Type B pancreatic cell (in vitro differentiated cells): Measurements from ENCODE around the gene IGFBP5. TPM values are rescaled to one million over a fixed set of nuclear protein-coding genes. Genes with fewer than 3 reads are reported as not detected.

Source experiments
- DNase-seq: peaks from one replicate; pipeline ENCODE4 v3.0.0; 2021; ENCODE audit warnings: mixed read lengths; ENCODE audit not compliant: unreplicated experiment; ENCODE audit errors: extremely low spot score
- H3K27ac Mint-ChIP-seq: 2 replicates; pipeline ENCODE4 v1.8.0; 2021; ENCODE audit warnings: mild to moderate bottlenecking, mixed read lengths
- H3K27me3 Mint-ChIP-seq: 2 replicates; pipeline ENCODE4 v1.8.0; 2021; ENCODE audit warnings: mixed read lengths
- H3K36me3 Mint-ChIP-seq: 2 replicates; pipeline ENCODE4 v1.8.0; 2021; ENCODE audit warnings: mixed read lengths
- H3K4me1 Mint-ChIP-seq: one replicate; pipeline ENCODE4 v1.8.0; 2021; ENCODE audit warnings: mixed read lengths; ENCODE audit not compliant: unreplicated experiment
- H3K4me3 Mint-ChIP-seq: 2 replicates; pipeline ENCODE4 v1.8.0; 2021; ENCODE audit warnings: mild to moderate bottlenecking, mixed read lengths
- H3K9me3 Mint-ChIP-seq: 2 replicates; pipeline ENCODE4 v1.8.0; 2021; ENCODE audit warnings: mixed read lengths
- CTCF ChIP-seq: fragments of 200-600 bp; sonication (generic); conservative IDR thresholded peaks from 2 replicates; pipeline ENCODE4 v1.5.0; 2021; ENCODE audit warnings: antibody characterized with exemption, mild to moderate bottlenecking
- total RNA-seq: library from RNA; stranded (reverse); gene quantifications from 2 replicates; pipeline ENCODE4 v1.2.1, GENCODE V29; 2021; ENCODE audit warnings: low replicate concordance

IGFBP5 gene
- total RNA-seq, 1 donor from 2014 or later, result 245 TPM

DNA sequence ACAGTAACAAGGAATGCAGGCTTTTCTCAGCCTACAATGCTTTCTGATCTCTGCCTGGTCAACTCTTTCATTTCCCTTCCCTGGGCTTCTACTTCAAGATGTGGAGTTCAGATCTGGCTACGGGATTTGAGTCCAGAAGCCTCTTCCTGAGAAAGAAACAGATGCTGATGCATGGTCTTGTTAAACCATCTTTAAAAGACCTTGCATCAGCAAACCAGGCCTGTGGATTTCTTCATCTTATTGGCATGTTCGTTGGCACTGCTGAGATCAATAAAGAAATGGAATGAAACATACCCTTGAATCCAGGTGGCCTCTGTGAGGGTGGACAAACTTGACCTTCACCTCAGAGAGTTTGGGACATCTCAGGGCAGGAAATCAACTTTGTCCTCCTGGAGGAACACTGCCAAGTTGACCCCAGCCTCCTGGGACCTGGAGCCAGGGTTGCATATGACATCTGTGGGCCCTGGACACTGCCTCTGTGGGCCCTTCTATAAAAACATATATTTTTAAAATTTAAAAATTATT lies 40.8 kb downstream of the IGFBP5 start:
- Mint-ChIP-seq H3K4me3 (no peak overlapping the region), H3K27me3 (no peaks in the 10 kb centered on the region), H3K27ac (no peak overlapping the region), H3K4me1 (peaks cover 63% of the 10 kb centered on the region), H3K36me3 (peaks cover 11% of the 10 kb centered on the region), H3K9me3 (no peaks in the 10 kb centered on the region)
- TF ChIP-seq CTCF, result no peak
- DNase-seq, result no peak

- no peak overlapping the region for H3K4me3 Mint-ChIP-seq
- no peaks in the 10 kb centered on the region for H3K9me3 Mint-ChIP-seq
- peaks cover 12% of the 10 kb centered on the region for H3K36me3 Mint-ChIP-seq
- no peaks in the 10 kb centered on the region for H3K27me3 Mint-ChIP-seq
- DNase-seq, result no peak
- peaks cover 63% of the 10 kb centered on the region for H3K4me1 Mint-ChIP-seq
- no peak overlapping the region for H3K27ac Mint-ChIP-seq
- TF ChIP-seq CTCF, result no peak
Observed at GRCh38 chr2:216653931-216654365, 41.4 kb downstream of the IGFBP5 start.

DNA sequence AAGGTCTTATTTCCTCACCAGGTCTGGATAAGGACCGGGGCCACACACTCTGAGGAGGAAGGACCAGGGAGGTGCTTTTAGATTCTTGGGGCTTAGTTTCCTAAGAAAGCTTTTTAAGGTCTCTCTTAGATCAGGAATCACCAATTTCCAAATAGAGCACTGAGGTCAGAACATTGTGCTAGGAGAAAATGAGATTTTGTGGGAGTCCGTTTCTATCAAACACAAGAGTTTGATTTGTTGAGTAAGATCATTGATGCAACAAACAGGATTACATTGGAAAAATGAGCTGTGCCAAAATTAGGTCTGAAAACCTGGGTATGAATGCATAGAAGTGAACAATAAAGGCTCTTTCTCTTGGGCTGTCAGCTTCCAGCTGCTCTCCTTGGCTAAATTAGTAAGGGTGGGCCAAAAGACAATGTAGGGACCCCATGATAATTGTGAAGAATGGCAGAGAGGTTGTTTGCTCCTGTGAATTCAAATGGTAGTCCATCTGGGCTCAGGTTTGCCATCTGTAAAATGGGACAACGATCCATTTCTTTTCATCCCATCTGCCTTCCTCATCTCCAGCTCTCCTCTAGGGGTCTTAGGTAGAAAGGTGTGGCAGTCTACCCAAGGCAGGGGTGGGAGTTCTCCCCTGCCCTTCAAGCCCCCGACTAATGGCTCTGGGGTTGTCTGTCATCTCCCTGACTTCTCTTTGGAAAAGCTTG lies 42.1 kb downstream of the IGFBP5 start:
- DNase-seq, result no peak
- Mint-ChIP-seq H3K27me3 (no peaks in the 10 kb centered on the region), H3K27ac (no peak overlapping the region), H3K36me3 (peaks cover 13% of the 10 kb centered on the region), H3K9me3 (no peaks in the 10 kb centered on the region), H3K4me3 (no peak overlapping the region), H3K4me1 (peaks cover 62% of the 10 kb centered on the region)
- TF ChIP-seq CTCF, result no peak

DNA sequence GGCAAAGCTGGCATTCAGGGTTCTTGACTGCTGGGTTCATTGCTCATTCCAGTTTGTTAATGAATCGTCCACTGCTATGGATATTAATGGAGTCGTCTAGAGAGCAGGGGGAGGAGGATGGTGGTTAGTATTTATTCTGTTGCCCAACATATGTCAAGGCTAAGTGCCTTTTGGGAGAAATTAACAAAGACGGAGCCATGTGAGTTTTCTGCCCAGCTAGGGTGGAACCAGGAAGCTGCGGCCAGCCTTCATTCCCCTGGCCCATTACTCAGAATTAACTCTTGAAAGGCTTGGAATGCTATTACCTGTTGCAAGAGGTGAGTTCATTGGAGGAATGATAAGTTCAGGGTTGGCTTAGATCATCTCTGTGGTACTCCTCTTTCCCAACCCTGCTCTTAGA lies 42.8 kb downstream of the IGFBP5 start:
- Mint-ChIP-seq H3K4me3 (no peak overlapping the region), H3K36me3 (peaks cover 19% of the 10 kb centered on the region), H3K9me3 (no peaks in the 10 kb centered on the region), H3K4me1 (peaks cover 60% of the 10 kb centered on the region), H3K27me3 (no peaks in the 10 kb centered on the region), H3K27ac (no peak overlapping the region)
- no peak for DNase-seq
- TF ChIP-seq CTCF, result no peak

- Mint-ChIP-seq H3K27me3 (no peaks in the 10 kb centered on the region), H3K36me3 (peaks cover 23% of the 10 kb centered on the region), H3K27ac (peak overlapping the region; percentile 30), H3K4me3 (no peak overlapping the region), H3K4me1 (peaks cover 51% of the 10 kb centered on the region), H3K9me3 (peaks cover 2% of the 10 kb centered on the region)
- no peak for TF ChIP-seq CTCF
- DNase-seq, result no peak
Observed at GRCh38 chr2:216651351-216651881, 43.9 kb downstream of the IGFBP5 start.
